Naive B cell (primary cell): ENCODE measurements around the gene NELL1. TPM values are rescaled to one million over a fixed set of nuclear protein-coding genes. Genes with fewer than 3 reads are reported as not detected.
A peak's percentile ranks its signal among the peaks of the same experiment; 100 is the strongest.

Experiments used
- ATAC-seq, 2 donors: fragments of 150-1000 bp; cut with Tn5 transposase; 2 replicates each; pipeline ENCODE4 v1.10.0; 2021; ENCODE audit warnings: low read depth in 2 of 2, mild to moderate bottlenecking in 2 of 2, moderate library complexity in 2 of 2
- DNase-seq: peaks from one replicate; pipeline ENCODE4 v3.0.0; 2022
- H3K27ac Mint-ChIP-seq, 6 donors: one replicate each; pipeline ENCODE4 v1.8.0; 2020 to 2022; ENCODE audit warnings: mild to moderate bottlenecking in 6 of 6, mixed read lengths in 6 of 6, moderate library complexity in 5 of 6, inconsistent platforms in 2 of 6
- H3K27me3 Mint-ChIP-seq, 3 donors: one replicate each; pipeline ENCODE4 v1.8.0; 2021 to 2022; ENCODE audit warnings: mixed read lengths in 3 of 3, mild to moderate bottlenecking in 1 of 3
- H3K36me3 Mint-ChIP-seq, 2 donors: one replicate each; pipeline ENCODE4 v1.8.0; 2020 to 2022; ENCODE audit warnings: mixed read lengths in 2 of 2, inconsistent platforms in 1 of 2, mild to moderate bottlenecking in 1 of 2
- H3K4me1 Mint-ChIP-seq, 3 donors: one replicate each; pipeline ENCODE4 v1.8.0; 2020 to 2022; ENCODE audit warnings: mixed read lengths in 3 of 3, inconsistent platforms in 1 of 3, mild to moderate bottlenecking in 1 of 3, moderate library complexity in 1 of 3
- H3K4me3 Mint-ChIP-seq, 8 donors: one replicate each; pipeline ENCODE4 v1.8.0; 2020 to 2022; ENCODE audit warnings: mild to moderate bottlenecking in 8 of 8, mixed read lengths in 8 of 8, moderate library complexity in 8 of 8, inconsistent platforms in 2 of 8
- H3K9me3 Mint-ChIP-seq, 7 donors: one replicate each; pipeline ENCODE4 v1.8.0; 2020 to 2022; ENCODE audit warnings: mixed read lengths in 7 of 7, mild to moderate bottlenecking in 5 of 7, inconsistent platforms in 2 of 7, moderate library complexity in 1 of 7
- polyA plus RNA-seq, 6 donors: library from polyadenylated mRNA; unstranded; fragments of 300-500 nt; fragmentation: Illumina TruSeq; gene quantifications; one replicate each; pipeline ENCODE4 v1.2.3, GENCODE V29; 2021; ENCODE audit warnings: low read depth in 6 of 6

Gene NELL1
- polyA plus RNA-seq, 6 donors from 2014 or later: not detected

DNA sequence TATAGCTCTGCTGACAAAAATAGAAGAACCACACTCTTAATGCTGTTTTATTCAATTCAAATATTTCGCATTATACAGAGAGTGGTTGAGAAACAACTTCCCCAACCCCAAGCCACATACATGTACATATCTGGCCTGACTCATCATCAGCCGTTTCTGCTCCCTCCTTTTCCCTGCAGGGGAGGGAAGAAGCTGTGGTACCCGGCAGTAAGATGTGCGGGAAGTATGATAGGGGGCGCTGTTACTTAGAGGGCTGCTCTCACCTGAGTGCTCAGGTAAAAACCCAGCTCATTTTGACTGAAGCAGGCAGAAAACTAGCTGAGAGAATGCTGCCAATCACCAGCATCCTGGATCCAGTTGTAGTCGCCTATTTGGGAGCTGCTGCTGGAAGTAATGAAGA, 85.5 kb downstream of the NELL1 start:
- Mint-ChIP-seq H3K27me3 (no peaks in the 10 kb centered on the region), H3K36me3 (no peaks in the 10 kb centered on the region), H3K4me3 (no peak overlapping the region), H3K9me3 (peaks cover 0 to 11% (median 2%) of the 10 kb centered on the region in 7 donors), H3K27ac (no peak overlapping the region), H3K4me1 (no peaks in the 10 kb centered on the region)
- ATAC-seq (no peak), DNase-seq (no peak)

- H3K27me3 Mint-ChIP-seq: no peaks in the 10 kb centered on the region
- ATAC-seq (no peak), DNase-seq (no peak)
- H3K9me3 Mint-ChIP-seq: peaks cover 0 to 15% (median 0%) of the 10 kb centered on the region in 7 donors
- H3K27ac Mint-ChIP-seq: no peak overlapping the region
- H3K4me1 Mint-ChIP-seq: no peaks in the 10 kb centered on the region
- no peak overlapping the region for H3K4me3 Mint-ChIP-seq
- H3K36me3 Mint-ChIP-seq: no peaks in the 10 kb centered on the region
Observed at GRCh38 chr11:20759541-20759940, 90.2 kb downstream of the NELL1 start.

DNA sequence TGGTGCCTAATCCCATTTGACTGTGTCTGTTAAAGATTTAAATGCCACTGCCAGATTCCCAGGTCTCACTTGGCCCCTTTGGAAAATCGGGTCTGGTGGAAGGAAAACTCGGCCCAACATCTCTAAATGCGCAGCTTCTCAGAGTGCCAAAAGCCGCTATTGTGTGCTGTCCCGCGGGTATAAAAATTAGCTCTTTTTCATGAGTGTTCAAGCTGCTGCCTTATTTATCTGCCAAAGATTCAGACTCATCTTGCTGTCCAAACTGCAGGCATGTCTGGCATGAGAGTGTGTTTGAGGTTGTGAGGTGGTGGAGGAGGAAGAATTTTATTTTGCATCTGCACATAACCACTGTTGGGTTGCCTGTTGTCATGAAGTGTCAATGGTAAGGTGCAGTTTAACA, 91.4 kb downstream of the NELL1 start:
- H3K4me1 Mint-ChIP-seq: no peaks in the 10 kb centered on the region
- H3K4me3 Mint-ChIP-seq: no peak overlapping the region
- no peak for DNase-seq
- H3K27ac Mint-ChIP-seq: no peak overlapping the region
- ATAC-seq: no peak
- H3K27me3 Mint-ChIP-seq: no peaks in the 10 kb centered on the region
- no peaks in the 10 kb centered on the region for H3K36me3 Mint-ChIP-seq
- H3K9me3 Mint-ChIP-seq: peaks cover 0 to 15% (median 0%) of the 10 kb centered on the region in 7 donors

DNA sequence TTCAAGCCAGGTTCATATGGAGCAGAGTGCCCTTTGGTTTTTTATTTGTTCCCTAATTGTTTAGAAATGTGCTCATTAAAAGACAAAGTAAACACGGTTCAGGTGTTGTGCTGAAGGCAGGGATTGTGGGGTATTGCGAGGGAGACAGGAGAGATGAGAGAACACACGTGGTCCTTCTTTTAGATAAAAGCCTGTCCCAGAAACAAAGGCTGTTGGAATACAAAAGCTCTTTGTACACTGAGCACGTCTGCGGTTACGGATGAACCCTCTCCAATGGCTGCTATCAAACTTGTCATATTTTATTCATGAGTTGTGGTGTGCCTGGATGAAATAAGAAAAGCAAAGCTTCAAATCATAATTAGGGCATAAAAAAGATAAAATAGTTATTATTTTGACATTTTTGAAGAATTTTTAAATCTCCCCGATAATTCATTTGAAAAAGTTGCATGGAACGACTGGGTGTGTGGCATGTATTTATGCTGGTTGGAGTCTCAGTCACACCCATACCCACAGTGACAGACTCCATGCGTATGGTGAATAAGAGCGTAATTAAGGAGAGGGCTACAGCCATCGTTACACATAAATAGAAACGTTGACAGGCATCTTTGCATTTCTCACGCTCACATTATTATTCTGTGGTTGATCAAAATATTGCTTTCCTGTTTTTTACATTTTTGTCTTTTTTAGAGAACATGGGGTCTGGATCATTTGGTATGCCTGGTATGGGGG, 92.9 kb downstream of the NELL1 start:
- H3K27ac Mint-ChIP-seq: no peak overlapping the region

DNA sequence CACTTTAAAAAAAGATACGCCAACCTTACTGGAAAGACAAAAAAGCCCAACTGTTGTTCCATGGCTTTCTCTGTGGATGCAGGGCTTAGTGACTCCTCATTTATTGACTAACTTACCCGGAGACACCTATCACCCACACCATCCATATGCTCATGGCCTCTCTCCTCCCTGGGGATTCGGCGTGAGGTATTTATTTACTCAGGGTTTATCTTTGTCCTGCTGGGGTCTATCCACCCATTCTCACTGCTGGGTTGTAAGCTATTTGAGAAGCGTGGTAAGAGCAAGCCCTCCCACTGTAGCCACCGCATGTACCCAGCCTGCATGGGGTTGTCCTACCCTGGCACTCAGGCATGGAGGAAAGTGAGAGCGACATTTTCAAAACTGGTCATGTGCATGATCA, 93.6 kb downstream of the NELL1 start:
- ATAC-seq (no peak), DNase-seq (no peak)
- no peaks in the 10 kb centered on the region for H3K27me3 Mint-ChIP-seq
- peaks cover 0 to 9% (median 0%) of the 10 kb centered on the region in 7 donors for H3K9me3 Mint-ChIP-seq
- no peaks in the 10 kb centered on the region for H3K4me1 Mint-ChIP-seq
- H3K27ac Mint-ChIP-seq: peak overlapping the region in 1 of 6 donors; percentile 51
- H3K36me3 Mint-ChIP-seq: no peaks in the 10 kb centered on the region
- no peak overlapping the region for H3K4me3 Mint-ChIP-seq

More for the DNA sequence above, 92.9 kb downstream of the NELL1 start:
- H3K4me1 Mint-ChIP-seq: no peaks in the 10 kb centered on the region
- H3K9me3 Mint-ChIP-seq: peaks cover 0 to 14% (median 0%) of the 10 kb centered on the region in 7 donors
- no peaks in the 10 kb centered on the region for H3K36me3 Mint-ChIP-seq
- ATAC-seq: no peak
- no peak overlapping the region for H3K4me3 Mint-ChIP-seq
- H3K27me3 Mint-ChIP-seq: no peaks in the 10 kb centered on the region
- no peak for DNase-seq

- Mint-ChIP-seq H3K27me3 (peaks cover 0 to 8% (median 4%) of the 10 kb centered on the region in 3 donors), H3K9me3 (peaks cover 0 to 11% (median 3%) of the 10 kb centered on the region in 7 donors), H3K27ac (no peak overlapping the region), H3K4me1 (peaks cover 0 to 2% (median 0%) of the 10 kb centered on the region in 3 donors), H3K36me3 (peaks cover 0 to 8% of the 10 kb centered on the region in 2 donors), H3K4me3 (no peak overlapping the region)
- DNase-seq: no peak
- ATAC-seq: no peak
Observed at GRCh38 chr11:20770414-20770946, 101.1 kb downstream of the NELL1 start.

GRCh38 chr11:20771026-20771425, 101.6 kb downstream of the NELL1 start:
- Mint-ChIP-seq H3K4me1 (peaks cover 0 to 2% (median 0%) of the 10 kb centered on the region in 3 donors), H3K36me3 (peaks cover 0 to 8% of the 10 kb centered on the region in 2 donors), H3K9me3 (peaks cover 0 to 11% (median 3%) of the 10 kb centered on the region in 7 donors), H3K27ac (no peak overlapping the region), H3K27me3 (peaks cover 0 to 8% (median 4%) of the 10 kb centered on the region in 3 donors), H3K4me3 (no peak overlapping the region)
- ATAC-seq (no peak), DNase-seq (no peak)

GRCh38 chr11:20771681-20772080, 102.3 kb downstream of the NELL1 start:
- peaks cover 0 to 8% (median 4%) of the 10 kb centered on the region in 3 donors for H3K27me3 Mint-ChIP-seq

GRCh38 chr11:20775331-20775730, 105.9 kb downstream of the NELL1 start:
- no peak overlapping the region for H3K4me3 Mint-ChIP-seq
- no peak overlapping the region for H3K27ac Mint-ChIP-seq
- peaks cover 0 to 8% of the 10 kb centered on the region in 2 donors for H3K36me3 Mint-ChIP-seq
- H3K4me1 Mint-ChIP-seq: peaks cover 0 to 2% (median 0%) of the 10 kb centered on the region in 3 donors
- peaks cover 0 to 12% (median 8%) of the 10 kb centered on the region in 3 donors for H3K27me3 Mint-ChIP-seq
- ATAC-seq: no peak
- no peak for DNase-seq
- peaks cover 0 to 9% (median 1%) of the 10 kb centered on the region in 7 donors for H3K9me3 Mint-ChIP-seq

More at GRCh38 chr11:20771681-20772080, 102.3 kb downstream of the NELL1 start:
- Mint-ChIP-seq H3K4me3 (no peak overlapping the region), H3K27ac (no peak overlapping the region), H3K9me3 (peaks cover 0 to 14% (median 3%) of the 10 kb centered on the region in 7 donors), H3K36me3 (peaks cover 0 to 8% of the 10 kb centered on the region in 2 donors), H3K4me1 (peaks cover 0 to 2% (median 0%) of the 10 kb centered on the region in 3 donors)
- DNase-seq (no peak), ATAC-seq (no peak)

- no peak overlapping the region for H3K27ac Mint-ChIP-seq
- H3K36me3 Mint-ChIP-seq: no peaks in the 10 kb centered on the region
- no peak for ATAC-seq
- no peak overlapping the region for H3K4me3 Mint-ChIP-seq
- H3K9me3 Mint-ChIP-seq: peaks cover 0 to 21% (median 2%) of the 10 kb centered on the region in 7 donors
- H3K4me1 Mint-ChIP-seq: no peaks in the 10 kb centered on the region
- H3K27me3 Mint-ChIP-seq: peaks cover 0 to 8% (median 0%) of the 10 kb centered on the region in 3 donors
- no peak for DNase-seq
Observed at GRCh38 chr11:20782775-20783174, 113.4 kb downstream of the NELL1 start.

- no peak overlapping the region for H3K27ac Mint-ChIP-seq
- H3K36me3 Mint-ChIP-seq: no peaks in the 10 kb centered on the region
- H3K27me3 Mint-ChIP-seq: peaks cover 0 to 4% (median 0%) of the 10 kb centered on the region in 3 donors
- no peaks in the 10 kb centered on the region for H3K4me1 Mint-ChIP-seq
- DNase-seq (no peak), ATAC-seq (no peak)
- H3K4me3 Mint-ChIP-seq: no peak overlapping the region
- H3K9me3 Mint-ChIP-seq: peaks cover 0 to 21% (median 2%) of the 10 kb centered on the region in 7 donors
Observed at GRCh38 chr11:20783220-20783619, 113.8 kb downstream of the NELL1 start.

DNA sequence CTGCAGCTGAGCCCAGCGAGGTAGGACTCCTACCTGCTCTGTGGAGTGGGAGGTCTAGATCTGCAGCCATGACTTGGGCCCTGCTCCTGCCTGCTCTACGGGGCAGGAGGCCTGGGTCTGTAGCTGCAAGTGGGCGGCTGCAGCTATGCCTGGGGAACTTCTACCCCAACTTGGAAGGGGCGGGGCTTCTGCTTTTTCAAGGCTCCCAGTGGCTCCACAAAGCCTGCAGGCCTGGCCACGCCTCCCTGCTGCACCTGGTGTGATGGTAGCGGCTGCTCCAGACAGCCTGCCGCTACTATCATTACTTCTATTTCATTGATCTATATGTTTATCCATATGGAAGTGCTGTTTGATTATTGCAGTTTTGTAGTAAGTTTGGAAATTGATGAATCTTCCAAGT, 121.2 kb downstream of the NELL1 start:
- Mint-ChIP-seq H3K27me3 (no peaks in the 10 kb centered on the region), H3K27ac (no peak overlapping the region), H3K4me3 (no peak overlapping the region), H3K4me1 (no peaks in the 10 kb centered on the region), H3K36me3 (no peaks in the 10 kb centered on the region), H3K9me3 (peaks cover 0 to 3% (median 0%) of the 10 kb centered on the region in 7 donors)
- no peak for ATAC-seq
- no peak for DNase-seq

DNA sequence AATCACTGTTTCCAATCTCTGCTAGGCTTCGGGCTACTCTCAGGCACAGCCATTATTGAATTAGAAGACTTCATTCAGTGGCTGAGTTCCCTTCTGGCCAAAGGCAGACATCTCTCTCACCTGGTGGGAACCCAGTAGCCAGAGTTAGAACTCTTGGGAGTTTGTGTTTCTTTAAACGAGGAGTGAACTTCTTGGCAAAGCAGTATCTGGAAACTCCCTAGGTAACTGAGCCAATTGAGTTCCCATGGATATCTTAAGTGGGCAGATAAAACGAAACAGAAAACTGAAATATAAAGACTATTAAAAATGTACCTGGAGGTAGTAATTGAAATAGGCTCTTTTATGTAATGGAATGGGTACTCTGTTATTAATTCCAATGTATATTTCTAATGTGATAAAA, 125.6 kb downstream of the NELL1 start:
- no peak for ATAC-seq
- H3K36me3 Mint-ChIP-seq: no peaks in the 10 kb centered on the region
- no peak overlapping the region for H3K4me3 Mint-ChIP-seq
- no peak for DNase-seq
- peaks cover 0 to 14% (median 3%) of the 10 kb centered on the region in 7 donors for H3K9me3 Mint-ChIP-seq
- H3K27ac Mint-ChIP-seq: no peak overlapping the region
- no peaks in the 10 kb centered on the region for H3K27me3 Mint-ChIP-seq
- H3K4me1 Mint-ChIP-seq: no peaks in the 10 kb centered on the region

DNA sequence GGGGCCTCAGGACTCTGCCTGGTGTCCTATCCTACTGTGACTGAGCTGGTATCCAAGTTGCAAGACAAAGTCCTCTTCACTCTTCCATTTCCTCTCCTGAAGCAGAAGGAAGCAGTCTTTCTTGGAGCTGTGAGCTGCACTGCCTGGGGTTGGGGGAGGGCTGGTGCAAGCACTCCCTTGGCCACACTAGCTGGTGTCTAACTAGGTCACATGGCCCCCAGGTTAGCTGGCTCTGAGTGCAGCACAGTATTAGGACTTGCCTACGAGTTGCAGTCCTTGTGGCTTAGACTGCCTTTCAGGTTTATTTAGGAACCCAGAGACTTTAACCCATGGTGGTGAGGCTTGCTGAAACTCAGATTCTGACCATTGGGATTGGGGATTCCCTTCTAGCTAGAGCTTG, 138.9 kb downstream of the NELL1 start:
- ATAC-seq (no peak), DNase-seq (no peak)
- H3K4me1 Mint-ChIP-seq: no peaks in the 10 kb centered on the region
- peaks cover 11 to 49% (median 19%) of the 10 kb centered on the region in 7 donors for H3K9me3 Mint-ChIP-seq
- H3K27ac Mint-ChIP-seq: no peak overlapping the region
- H3K36me3 Mint-ChIP-seq: peaks cover 3 to 7% of the 10 kb centered on the region in 2 donors
- H3K27me3 Mint-ChIP-seq: no peaks in the 10 kb centered on the region
- no peak overlapping the region for H3K4me3 Mint-ChIP-seq
